ENCODE measurements around the gene ZNF529. TPM values are rescaled to one million over a fixed set of nuclear protein-coding genes. Genes with fewer than 3 reads are reported as not detected.
A peak's percentile ranks its signal among the peaks of the same experiment; 100 is the strongest.

Gene ZNF529
- 8.5 and 15.0 TPM in 2 replicates for total RNA-seq (2014; rRNA removed; shearing (Covaris generic))
- 6.1 and 6.3 TPM in 2 replicates for polyA plus RNA-seq (2016; fragmentation: Nextera tagmentation; extraction: Ambion mirVana)

- peak within 1 kb of the TSS; percentile 92 for H2AFZ ChIP-seq
- H3K9me3 ChIP-seq (ENCODE audit: low read depth) = no peaks in the 10 kb centered on the region
- H3K9me2 ChIP-seq (ENCODE audit: insufficient read depth) = no peaks in the 10 kb centered on the region
- peak within 1 kb of the TSS; percentile 83 for H3K4me2 ChIP-seq (ENCODE audit: unreplicated experiment)
- TF ChIP-seq EZH2 (IDR thresholded peaks at IDR 0.05; ENCODE audit: insufficient read depth, poor library complexity, severe bottlenecking) (no peak), EZH2phosphoT487 (IDR thresholded peaks at IDR 0.05; ENCODE audit: insufficient read depth, low read depth) (no peak)
- H3K27ac ChIP-seq = peak within 1 kb of the TSS; percentile 80
- H3K79me2 ChIP-seq (ENCODE audit: insufficient read depth) = peaks cover 95% of the 10 kb centered on the region
- H3F3A ChIP-seq (ENCODE audit: insufficient read depth) = no peaks in the 10 kb centered on the region
- no peaks in the 10 kb centered on the region for H3K27me3 ChIP-seq (replicated peaks; ENCODE audit: insufficient read depth)
- WGBS, 2 experiments (ENCODE audit: low coverage in 1 of 2, low lambda C conversion rate in 2 of 2, missing lambda C conversion rate in 2 of 2) = 1% methylated on average over 55 to 65 of the region's 66 CpGs
- peaks cover 6% of the 10 kb centered on the region; the same call in 1 of the 2 replicates for H3K4me1 ChIP-seq (ENCODE audit: insufficient read depth)
- DNase-seq = peak; percentile 94
- no peaks in the 10 kb centered on the region for H4K20me1 ChIP-seq (ENCODE audit: insufficient read depth)
- in situ Hi-C loops (cut with MboI) = no loop called here
- H3K9ac ChIP-seq = peak within 1 kb of the TSS; percentile 94
- peaks cover 12% of the 10 kb centered on the region for H3K36me3 ChIP-seq (ENCODE audit: low read depth)
- peak within 1 kb of the TSS; percentile 94 for H3K4me3 ChIP-seq
These were observed at the start of gene ZNF529 for GRCh38 chr19:36573020-36573894. ZNF529 (minus strand) TSS chr19:36573292; CDS start chr19:36572346, 946 bp downstream.

GRCh38 chr19:36605877-36606478 lies 32.9 kb upstream of the ZNF529 start:
- no peak for DNase-seq
- Histone ChIP-seq H3K9me2 (ENCODE audit: insufficient read depth) (no peaks in the 10 kb centered on the region), H3K4me2 (ENCODE audit: unreplicated experiment) (peak overlapping the region; percentile 90), H3K4me1 (ENCODE audit: insufficient read depth) (0 out of 2 replicates have a peak, but pooled peaks cover 4% of the 10 kb centered on the region), H3K36me3 (ENCODE audit: low read depth) (0 out of 2 replicates have a peak, but pooled peaks cover 5% of the 10 kb centered on the region), H3K27me3 (replicated peaks; ENCODE audit: insufficient read depth) (no peaks in the 10 kb centered on the region), H2AFZ (peak overlapping the region; percentile 96), H4K20me1 (ENCODE audit: insufficient read depth) (no peaks in the 10 kb centered on the region), H3K27ac (no peak overlapping the region), H3K79me2 (ENCODE audit: insufficient read depth) (peaks cover 32% of the 10 kb centered on the region), H3F3A (ENCODE audit: insufficient read depth) (no peaks in the 10 kb centered on the region; the same call in 1 of the 2 replicates), H3K9ac (peak overlapping the region; percentile 86), H3K9me3 (ENCODE audit: low read depth) (no peaks in the 10 kb centered on the region), H3K4me3 (peak overlapping the region; percentile 97)
- 4 to 6% methylated on average over 1 of the region's 1 CpG for WGBS, 2 experiments (ENCODE audit: low coverage in 1 of 2, low lambda C conversion rate in 2 of 2, missing lambda C conversion rate in 2 of 2)
- TF ChIP-seq EZH2 (IDR thresholded peaks at IDR 0.05; ENCODE audit: insufficient read depth, poor library complexity, severe bottlenecking) (no peak), EZH2phosphoT487 (IDR thresholded peaks at IDR 0.05; ENCODE audit: insufficient read depth, low read depth) (no peak)
- in situ Hi-C loops (cut with MboI) = no loop called here

DNA sequence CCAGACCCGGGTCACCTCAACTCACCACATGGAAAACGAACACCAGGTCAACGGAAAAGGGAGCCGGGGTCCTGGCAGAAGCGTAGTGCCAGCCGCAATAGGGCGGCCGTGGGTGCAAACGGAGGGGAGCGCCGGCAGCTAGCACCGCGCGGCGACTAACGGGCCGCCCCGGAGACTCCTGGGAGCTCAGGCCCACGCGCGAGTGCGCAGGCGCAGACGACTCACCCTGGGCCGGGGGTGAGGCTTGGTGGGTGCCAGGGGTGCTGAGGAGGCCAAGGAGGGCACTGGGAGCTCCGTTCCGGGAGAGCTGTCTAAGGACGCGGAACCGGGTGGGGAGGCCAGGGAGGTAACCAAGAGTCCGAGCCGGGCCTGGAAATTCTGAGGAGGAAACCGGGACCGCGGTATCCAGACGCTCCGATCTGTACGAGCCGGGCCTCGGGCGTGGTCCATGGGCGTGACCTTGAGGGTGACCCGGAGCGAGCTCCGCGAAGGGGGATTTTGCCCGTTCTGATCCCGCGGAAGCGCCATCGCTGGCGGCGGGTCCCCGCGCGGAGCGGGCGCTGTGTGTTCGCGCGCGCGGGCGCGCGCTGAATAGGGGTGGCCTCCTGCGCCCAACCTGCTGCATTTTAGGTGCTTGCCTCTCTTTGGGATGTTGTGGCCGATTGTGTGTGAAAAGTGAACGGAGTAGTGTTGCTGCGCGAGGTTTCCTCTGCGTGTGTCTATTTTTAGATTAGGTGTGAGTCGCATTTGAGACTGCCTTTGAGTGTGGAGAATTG lies 32.2 kb upstream of the ZNF529 start, which contains the start of gene ZNF382:
TSS of gene ZNF382 (plus strand) at position 213 of the 776 bp plus-strand sequence. CDS start 4,602 bp downstream, outside the sequence.
- Histone ChIP-seq H4K20me1 (ENCODE audit: insufficient read depth) (no peaks in the 10 kb centered on the region), H3K4me2 (ENCODE audit: unreplicated experiment) (peak within 1 kb of the TSS; percentile 90), H2AFZ (peak within 1 kb of the TSS; percentile 96), H3K4me1 (ENCODE audit: insufficient read depth) (0 out of 2 replicates have a peak, but pooled peaks cover 4% of the 10 kb centered on the region), H3K9me3 (ENCODE audit: low read depth) (no peaks in the 10 kb centered on the region), H3K4me3 (peak within 1 kb of the TSS; percentile 97), H3K9me2 (ENCODE audit: insufficient read depth) (no peaks in the 10 kb centered on the region), H3K27ac (peak within 1 kb of the TSS; percentile 61), H3K27me3 (replicated peaks; ENCODE audit: insufficient read depth) (no peaks in the 10 kb centered on the region), H3F3A (ENCODE audit: insufficient read depth) (no peaks in the 10 kb centered on the region; the same call in 1 of the 2 replicates), H3K9ac (peak within 1 kb of the TSS; percentile 86), H3K79me2 (ENCODE audit: insufficient read depth) (peaks cover 32% of the 10 kb centered on the region), H3K36me3 (ENCODE audit: low read depth) (no peaks in the 10 kb centered on the region)
- DNase-seq = peak; percentile 85
- in situ Hi-C loops (cut with MboI) = no loop called here
- no peak for TF ChIP-seq EZH2 (IDR thresholded peaks at IDR 0.05; ENCODE audit: insufficient read depth, poor library complexity, severe bottlenecking)
- WGBS, 2 experiments (ENCODE audit: low coverage in 1 of 2, low lambda C conversion rate in 2 of 2, missing lambda C conversion rate in 2 of 2) = 1 to 3% methylated on average over 59 to 67 of the region's 73 CpGs
